GM12878 (cell line): Measurements from ENCODE around the gene ULK4. TPM values are rescaled to one million over a fixed set of nuclear protein-coding genes. Genes with fewer than 3 reads are reported as not detected.

Source experiments
- ATAC-seq: fragments of 200-7000 bp; cut with Tn5 transposase; 3 replicates; pipeline ENCODE4 v1.9.1; 2020; ENCODE audit warnings: mild to moderate bottlenecking, moderate library complexity
- BruUV-seq: library from RNA; stranded (reverse); fragments of 400-500 nt; replicated peaks from 2 replicates; lab custom pipeline; 2021; lab: Mats Ljungman, UMichigan
- CTCF ChIA-PET: fragments of 300-600 bp; sonication (Branson Sonifier 250); formaldehyde crosslinking; extraction: SDS; loops from one replicate; lab custom pipeline; 2021; ENCODE audit warnings: inconsistent platforms; lab: Yijun Ruan, JAX
- POLR2A ChIA-PET: fragments of 350-600 bp; formaldehyde crosslinking; extraction: SDS; loops from one replicate; lab custom pipeline; 2021; ENCODE audit warnings: inconsistent platforms; lab: Charles Lee
- RAD21 ChIA-PET: fragments of 300-600 bp; sonication (Branson Sonifier 250); formaldehyde crosslinking; loops from one replicate; lab custom pipeline; 2023; ENCODE audit warnings: antibody characterized with exemption; ENCODE audit not compliant: unreplicated experiment; lab: Charles Lee
- SMC1A ChIA-PET: fragments of 300-600 bp; sonication (Branson Sonifier 250); formaldehyde crosslinking; loops from one replicate; lab custom pipeline; 2023; ENCODE audit not compliant: unreplicated experiment, uncharacterized antibody; lab: Charles Lee
- DNase-seq: peaks from one replicate; pipeline ENCODE4 v3.0.0-alpha.2; 2011; ENCODE audit warnings: low read depth, low spot score
- FAIRE-seq: peaks from 3 replicates; lab custom pipeline; 2011; peaks lifted over from hg19 to GRCh38; lab: Jason Lieb, UNC
- H2AFZ ChIP-seq: 2 replicates; pipeline ENCODE4 v1.6.0; 2011; ENCODE audit warnings: low read depth, low read length, control low read depth; ENCODE audit not compliant: control insufficient read depth
- H3K27ac ChIP-seq: 2 replicates; pipeline ENCODE4 v1.5.1; 2011; ENCODE audit warnings: control low read depth; ENCODE audit not compliant: control insufficient read depth, insufficient read depth
- H3K27me3 ChIP-seq, 2 experiments: replicated peaks in 1 of 2; 2 replicates each; pipeline versions ENCODE4 v1.6.0 to v1.6.1; 2011; ENCODE audit warnings: low read length in 1 of 2; ENCODE audit not compliant: control insufficient read depth in 2 of 2, insufficient read depth in 2 of 2
- H3K36me3 ChIP-seq, 2 experiments: 2 replicates each; pipeline ENCODE4 v1.5.1; 2011; ENCODE audit warnings: low read length in 1 of 2; ENCODE audit not compliant: control insufficient read depth in 2 of 2, insufficient read depth in 2 of 2
- H3K4me1 ChIP-seq: 2 replicates; pipeline ENCODE4 v1.6.1; 2011; ENCODE audit warnings: mild to moderate bottlenecking, low read length, moderate library complexity, mixed read lengths; ENCODE audit not compliant: control insufficient read depth, insufficient read depth
- H3K4me2 ChIP-seq: 2 replicates; pipeline ENCODE4 v1.6.0; 2011; ENCODE audit warnings: control low read depth; ENCODE audit not compliant: control insufficient read depth, insufficient read depth
- H3K4me3 ChIP-seq: fragments of 200-600 bp; sonication (generic); 2 replicates; pipeline ENCODE4 v1.5.1; 2016
- H3K79me2 ChIP-seq: 2 replicates; pipeline ENCODE4 v1.6.0; 2011; ENCODE audit warnings: low read length; ENCODE audit not compliant: control insufficient read depth, insufficient read depth
- H3K9ac ChIP-seq: 2 replicates; pipeline ENCODE4 v1.8.0; 2011; ENCODE audit warnings: low read length, control low read depth, mixed read lengths; ENCODE audit not compliant: control insufficient read depth, insufficient read depth
- H3K9me3 ChIP-seq: replicated peaks from 3 replicates; pipeline ENCODE4 v1.5.1; 2011; ENCODE audit warnings: mild to moderate bottlenecking, low read length; ENCODE audit not compliant: control insufficient read depth, insufficient read depth
- H4K20me1 ChIP-seq: 2 replicates; pipeline ENCODE4 v1.6.0; 2011; ENCODE audit not compliant: control insufficient read depth, insufficient read depth
- BHLHE40 ChIP-seq, 2 experiments: fragments of 450-650 bp in 1 of 2; IDR thresholded peaks; 2 replicates each; pipeline ENCODE4 v1.6.1; 2011 to 2017; ENCODE audit warnings: low read depth in 2 of 2, borderline replicate concordance in 1 of 2, improper control_type of control experiment in 1 of 2, low read length in 1 of 2, mild to moderate bottlenecking in 1 of 2
- EED ChIP-seq: sonication (generic); IDR thresholded peaks from 2 replicates; pipeline ENCODE4 v1.6.1; 2016; ENCODE audit warnings: antibody characterized with exemption, low read depth
- JUNB ChIP-seq: IDR thresholded peaks from 2 replicates; pipeline ENCODE4 v1.6.1; 2016; ENCODE audit warnings: antibody characterized with exemption, mild to moderate bottlenecking
- MEF2A ChIP-seq: IDR thresholded peaks from 2 replicates; pipeline ENCODE4 v1.6.1; 2011; ENCODE audit warnings: low read depth, mild to moderate bottlenecking, low read length, moderate library complexity; ENCODE audit not compliant: insufficient read depth
- NFYA ChIP-seq: IDR thresholded peaks from 2 replicates; pipeline ENCODE4 v1.6.1; 2011; ENCODE audit warnings: low read depth, mild to moderate bottlenecking, low read length, improper control_type of control experiment, borderline replicate concordance
- RAD51 ChIP-seq: fragments of 450-650 bp; IDR thresholded peaks from 2 replicates; pipeline ENCODE4 v1.6.1; 2016; ENCODE audit warnings: moderate library complexity, mild to moderate bottlenecking, inconsistent platforms
- SIX5 ChIP-seq: IDR thresholded peaks from 2 replicates; pipeline ENCODE4 v1.6.1; 2011; ENCODE audit warnings: mild to moderate bottlenecking, low read depth, low read length, moderate library complexity; ENCODE audit not compliant: severe bottlenecking
- TAF1 ChIP-seq: IDR thresholded peaks from 2 replicates; pipeline ENCODE4 v1.6.1; 2011; ENCODE audit warnings: mild to moderate bottlenecking, low read depth, low read length, borderline replicate concordance
- ZBTB4 ChIP-seq: fragments of 450-650 bp; formaldehyde crosslinking; IDR thresholded peaks from 2 replicates; pipeline ENCODE4 v1.4.0; 2022; ENCODE audit warnings: mild to moderate bottlenecking, moderate library complexity
- in situ Hi-C: fragments of 300-500 bp; cut with MboI; formaldehyde crosslinking; loops from 9 replicates; pipeline ENCODE4 v1.14.3; 2018; ENCODE audit warnings: mixed read lengths
- intact Hi-C: fragments of 100-400 bp; cut with micrococcal nuclease; formaldehyde crosslinking; loops from one replicate; pipeline ENCODE4 v1.14.2; 2022; ENCODE audit not compliant: unreplicated experiment
- polyA plus RNA-seq, 11 experiments: library from polyadenylated mRNA; depleted of rRNA in 4 of 11; unstranded in 6 of 11; stranded (reverse) in 5 of 11; fragments of >200 nt; fragmentation: Nextera tagmentation in 4 of 11; fragmentation: Illumina TruSeq in 1 of 11; extraction: Ambion mirVana in 4 of 11; extraction: Trizol in 1 of 11; gene quantifications; 1 replicate in 1 of 11; 2 replicates in 10 of 11; pipeline versions ENCODE4 v1.2.1 to v1.2.3, GENCODE V29; 2011 to 2016; ENCODE audit warnings: inconsistent platforms in 2 of 11, missing spikeins in 2 of 11, low read depth in 1 of 11
- total RNA-seq, 4 experiments: library from RNA; depleted of rRNA in 3 of 4; stranded (reverse); fragments of >200 nt in 3 of 4; fragmentation: Illumina TruSeq in 1 of 4; extraction: Trizol in 1 of 4; gene quantifications; 2 replicates each; pipeline versions ENCODE4 v1.2.1 to v1.2.3, GENCODE V29; 2013 to 2021
- TF ChIP-seq, protein P1 (sequence below): fragments of 450-650 bp; IDR thresholded peaks from 2 replicates; pipeline ENCODE4 v1.6.1; 2017; ENCODE audit warnings: mild to moderate bottlenecking, moderate library complexity

ULK4 gene
- total and polyA plus RNA-seq, 10 of the 15 experiments (the other 5 are each of a cell fraction or from before 2014, with no cell fraction given) = 3.5 to 7.6 (median 6.3) TPM

- no peak overlapping the region for H3K4me3 ChIP-seq
- no peaks in the 10 kb centered on the region for H3K9me3 ChIP-seq
- H3K79me2 ChIP-seq = no peaks in the 10 kb centered on the region
- no peaks in the 10 kb centered on the region for H3K4me1 ChIP-seq
- ATAC-seq (no peak), DNase-seq (no peak), FAIRE-seq (no peak)
- CTCF ChIA-PET = no interaction called here
- intact Hi-C loops = no loop called here
- no peak overlapping the region for H3K27ac ChIP-seq
- no peaks in the 10 kb centered on the region for H3K36me3 ChIP-seq
- POLR2A ChIA-PET = no interaction called here
- no peak overlapping the region for H3K9ac ChIP-seq
- TF ChIP-seq TAF1 (no peak), JUNB (no peak), EED (no peak), SIX5 (no peak), MEF2A (no peak), ZBTB4 (no peak), BHLHE40 (IDR thresholded peaks at IDR 0.05; ENCODE audit: borderline replicate concordance in 1 of 2, low read depth in 2 of 2, low read length in 1 of 2) (no peak), NFYA (no peak), RAD51 (no peak)
- TF ChIP-seq, protein P1, sequence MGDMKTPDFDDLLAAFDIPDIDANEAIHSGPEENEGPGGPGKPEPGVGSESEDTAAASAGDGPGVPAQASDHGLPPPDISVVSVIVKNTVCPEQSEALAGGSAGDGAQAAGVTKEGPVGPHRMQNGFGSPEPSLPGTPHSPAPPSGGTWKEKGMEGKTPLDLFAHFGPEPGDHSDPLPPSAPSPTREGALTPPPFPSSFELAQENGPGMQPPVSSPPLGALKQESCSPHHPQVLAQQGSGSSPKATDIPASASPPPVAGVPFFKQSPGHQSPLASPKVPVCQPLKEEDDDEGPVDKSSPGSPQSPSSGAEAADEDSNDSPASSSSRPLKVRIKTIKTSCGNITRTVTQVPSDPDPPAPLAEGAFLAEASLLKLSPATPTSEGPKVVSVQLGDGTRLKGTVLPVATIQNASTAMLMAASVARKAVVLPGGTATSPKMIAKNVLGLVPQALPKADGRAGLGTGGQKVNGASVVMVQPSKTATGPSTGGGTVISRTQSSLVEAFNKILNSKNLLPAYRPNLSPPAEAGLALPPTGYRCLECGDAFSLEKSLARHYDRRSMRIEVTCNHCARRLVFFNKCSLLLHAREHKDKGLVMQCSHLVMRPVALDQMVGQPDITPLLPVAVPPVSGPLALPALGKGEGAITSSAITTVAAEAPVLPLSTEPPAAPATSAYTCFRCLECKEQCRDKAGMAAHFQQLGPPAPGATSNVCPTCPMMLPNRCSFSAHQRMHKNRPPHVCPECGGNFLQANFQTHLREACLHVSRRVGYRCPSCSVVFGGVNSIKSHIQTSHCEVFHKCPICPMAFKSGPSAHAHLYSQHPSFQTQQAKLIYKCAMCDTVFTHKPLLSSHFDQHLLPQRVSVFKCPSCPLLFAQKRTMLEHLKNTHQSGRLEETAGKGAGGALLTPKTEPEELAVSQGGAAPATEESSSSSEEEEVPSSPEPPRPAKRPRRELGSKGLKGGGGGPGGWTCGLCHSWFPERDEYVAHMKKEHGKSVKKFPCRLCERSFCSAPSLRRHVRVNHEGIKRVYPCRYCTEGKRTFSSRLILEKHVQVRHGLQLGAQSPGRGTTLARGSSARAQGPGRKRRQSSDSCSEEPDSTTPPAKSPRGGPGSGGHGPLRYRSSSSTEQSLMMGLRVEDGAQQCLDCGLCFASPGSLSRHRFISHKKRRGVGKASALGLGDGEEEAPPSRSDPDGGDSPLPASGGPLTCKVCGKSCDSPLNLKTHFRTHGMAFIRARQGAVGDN = no peak
- H3K4me2 ChIP-seq = no peak overlapping the region
- in situ Hi-C loops = no loop called here
- SMC1A ChIA-PET = no interaction called here
- RAD21 ChIA-PET = no interaction called here
- no peaks in the 10 kb centered on the region for H3K27me3 ChIP-seq
- no TSS peak for BruUV-seq
- no peak overlapping the region for H2AFZ ChIP-seq
- no peaks in the 10 kb centered on the region for H4K20me1 ChIP-seq
Observed at GRCh38 chr3:41753651-41754050, 208.3 kb downstream of the ULK4 start.
